HG03432 (cell line): ENCODE measurements around the gene MCM6.

ENCODE experiments used
- ATAC-seq: cut with Tn5 transposase; IDR thresholded peaks from one replicate; pipeline ENCODE4 v1.9.1; 2021; ENCODE audit warnings: mild to moderate bottlenecking, moderate library complexity; ENCODE audit not compliant: unreplicated experiment

The MCM6 gene

GRCh38 chr2:135870571-135870970 lies 5.7 kb downstream of the MCM6 start:
- peak; percentile 50 for ATAC-seq

- no peak for ATAC-seq
These were observed 13.0 kb downstream of the MCM6 start for GRCh38 chr2:135863233-135863632.

- no peak for ATAC-seq
These were observed 13.5 kb downstream of the MCM6 start for GRCh38 chr2:135862718-135863117.

GRCh38 chr2:135853401-135853800 lies 22.8 kb downstream of the MCM6 start:
- no peak for ATAC-seq

- no peak for ATAC-seq
These were observed 24.4 kb downstream of the MCM6 start for GRCh38 chr2:135851858-135852257.

GRCh38 chr2:135850892-135851668 lies 25.2 kb downstream of the MCM6 start:
- ATAC-seq = no peak

- no peak for ATAC-seq
These were observed 27.2 kb downstream of the MCM6 start for GRCh38 chr2:135849087-135849486.

- ATAC-seq = no peak
These were observed 30.2 kb downstream of the MCM6 start for GRCh38 chr2:135845997-135846396.

GRCh38 chr2:135845257-135845656 lies 31.0 kb downstream of the MCM6 start:
- no peak for ATAC-seq

- ATAC-seq = no peak
These were observed 31.8 kb downstream of the MCM6 start for GRCh38 chr2:135844301-135844895.

- ATAC-seq = no peak
These were observed 32.6 kb downstream of the MCM6 start for GRCh38 chr2:135843671-135844070.

- ATAC-seq = no peak
These were observed 35.6 kb downstream of the MCM6 start for GRCh38 chr2:135840601-135841000.

GRCh38 chr2:135839713-135840112 lies 36.5 kb downstream of the MCM6 start:
- ATAC-seq = no peak

GRCh38 chr2:135838502-135838901 lies 37.7 kb downstream of the MCM6 start:
- no peak for ATAC-seq

GRCh38 chr2:135836596-135837270 lies 39.5 kb downstream of the MCM6 start, which contains the start of gene LCT:
TSS of gene LCT (minus strand) at chr2:135837184. CDS start at chr2:135837169, 15 bp downstream.
- ATAC-seq = no peak

GRCh38 chr2:135832891-135833290 lies 43.4 kb downstream of the MCM6 start:
- no peak for ATAC-seq

GRCh38 chr2:135831180-135831812 lies 44.9 kb downstream of the MCM6 start:
- ATAC-seq = no peak

GRCh38 chr2:135829378-135830135 lies 46.7 kb downstream of the MCM6 start:
- no peak for ATAC-seq

- ATAC-seq = no peak
These were observed 49.7 kb downstream of the MCM6 start for GRCh38 chr2:135826544-135826943.

GRCh38 chr2:135825550-135826176 lies 50.6 kb downstream of the MCM6 start:
- ATAC-seq = no peak
